ENCODE data around the gene SH3BP2. TPM values are rescaled to one million over a fixed set of nuclear protein-coding genes. Genes with fewer than 3 reads are reported as not detected.
A peak's percentile ranks its signal among the peaks of the same experiment; 100 is the strongest.
"Not testable (repeated sequence)": the region's sequence is repeated elsewhere in the genome, so short reads cannot be mapped to it uniquely, and the experiment has no call there.

SH3BP2 gene
- total RNA-seq, 1 donor from 2014 or later: 102 TPM

DNA sequence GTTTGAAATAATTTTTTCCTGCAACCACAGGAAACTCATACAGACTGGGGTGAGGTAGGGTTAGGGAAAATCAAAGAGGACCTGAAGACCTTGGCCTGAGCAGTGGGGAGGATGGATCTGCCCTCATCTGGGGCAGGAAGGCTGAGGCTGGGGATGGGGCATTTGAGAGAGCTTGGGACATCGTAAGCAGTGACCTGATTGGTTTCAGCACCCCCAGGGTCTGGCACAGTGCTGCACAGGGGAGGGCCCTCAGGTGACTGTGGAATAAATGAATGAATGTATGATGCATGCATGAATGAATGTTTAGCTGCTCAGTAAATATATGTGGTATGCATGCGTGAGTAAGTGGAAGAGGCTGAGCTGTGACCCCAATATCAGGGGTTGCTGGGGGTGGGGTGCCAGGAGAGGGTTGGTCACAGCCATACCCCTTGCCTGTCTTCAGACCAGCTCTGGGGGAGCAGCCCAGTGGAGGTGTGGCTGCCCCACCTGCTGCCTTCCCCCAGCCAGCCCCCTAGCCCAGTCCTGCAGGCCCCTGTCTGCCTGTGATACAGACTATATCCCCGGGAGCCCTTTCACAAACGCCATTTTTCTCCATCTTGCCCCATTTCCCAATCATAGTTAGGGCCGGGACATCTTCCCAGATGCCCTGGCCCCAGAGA lies 25.7 kb upstream of the SH3BP2 start:
- Histone ChIP-seq H3K9me3 (no peaks in the 10 kb centered on the region), H3K4me1 (peaks cover 22% of the 10 kb centered on the region), H3K27me3 (ENCODE audit: low read depth) (no peaks in the 10 kb centered on the region), H3K4me3 (no peak overlapping the region), H3K36me3 (no peaks in the 10 kb centered on the region), H3K27ac (no peak overlapping the region)
- intact Hi-C loops (cut with DNase I): no loop called here
- DNase-seq: peak; percentile 19
- no peak for ATAC-seq
- TF ChIP-seq, protein P1, sequence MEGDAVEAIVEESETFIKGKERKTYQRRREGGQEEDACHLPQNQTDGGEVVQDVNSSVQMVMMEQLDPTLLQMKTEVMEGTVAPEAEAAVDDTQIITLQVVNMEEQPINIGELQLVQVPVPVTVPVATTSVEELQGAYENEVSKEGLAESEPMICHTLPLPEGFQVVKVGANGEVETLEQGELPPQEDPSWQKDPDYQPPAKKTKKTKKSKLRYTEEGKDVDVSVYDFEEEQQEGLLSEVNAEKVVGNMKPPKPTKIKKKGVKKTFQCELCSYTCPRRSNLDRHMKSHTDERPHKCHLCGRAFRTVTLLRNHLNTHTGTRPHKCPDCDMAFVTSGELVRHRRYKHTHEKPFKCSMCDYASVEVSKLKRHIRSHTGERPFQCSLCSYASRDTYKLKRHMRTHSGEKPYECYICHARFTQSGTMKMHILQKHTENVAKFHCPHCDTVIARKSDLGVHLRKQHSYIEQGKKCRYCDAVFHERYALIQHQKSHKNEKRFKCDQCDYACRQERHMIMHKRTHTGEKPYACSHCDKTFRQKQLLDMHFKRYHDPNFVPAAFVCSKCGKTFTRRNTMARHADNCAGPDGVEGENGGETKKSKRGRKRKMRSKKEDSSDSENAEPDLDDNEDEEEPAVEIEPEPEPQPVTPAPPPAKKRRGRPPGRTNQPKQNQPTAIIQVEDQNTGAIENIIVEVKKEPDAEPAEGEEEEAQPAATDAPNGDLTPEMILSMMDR (IDR thresholded peaks at IDR 0.05): no peak

DNA sequence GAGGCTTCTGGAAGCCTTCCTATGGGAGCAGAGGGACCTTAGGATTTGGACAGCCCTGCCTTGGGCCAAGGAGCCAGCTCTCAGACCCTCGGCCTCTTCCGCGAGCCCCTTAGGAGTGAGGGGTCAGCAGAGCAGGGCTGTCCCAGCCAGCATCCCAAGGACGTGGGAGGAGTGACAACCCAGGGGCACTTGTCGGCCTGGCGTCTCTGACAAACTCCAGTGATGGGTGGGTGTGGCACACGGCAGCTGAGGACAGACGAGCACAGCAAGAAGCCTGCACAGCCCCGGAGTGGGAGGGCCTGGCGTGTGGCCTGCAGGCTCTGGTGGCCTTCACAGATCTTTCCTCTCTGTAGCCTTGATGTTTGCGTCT lies 25.2 kb upstream of the SH3BP2 start:
- Histone ChIP-seq H3K4me3 (no peak overlapping the region), H3K4me1 (peaks cover 22% of the 10 kb centered on the region), H3K9me3 (no peaks in the 10 kb centered on the region), H3K27me3 (ENCODE audit: low read depth) (no peaks in the 10 kb centered on the region), H3K27ac (no peak overlapping the region), H3K36me3 (no peaks in the 10 kb centered on the region)
- ATAC-seq (no peak), DNase-seq (peak; percentile 44)
- intact Hi-C loops (cut with DNase I): no loop called here
- TF ChIP-seq, protein P1 (IDR thresholded peaks at IDR 0.05): no peak

DNA sequence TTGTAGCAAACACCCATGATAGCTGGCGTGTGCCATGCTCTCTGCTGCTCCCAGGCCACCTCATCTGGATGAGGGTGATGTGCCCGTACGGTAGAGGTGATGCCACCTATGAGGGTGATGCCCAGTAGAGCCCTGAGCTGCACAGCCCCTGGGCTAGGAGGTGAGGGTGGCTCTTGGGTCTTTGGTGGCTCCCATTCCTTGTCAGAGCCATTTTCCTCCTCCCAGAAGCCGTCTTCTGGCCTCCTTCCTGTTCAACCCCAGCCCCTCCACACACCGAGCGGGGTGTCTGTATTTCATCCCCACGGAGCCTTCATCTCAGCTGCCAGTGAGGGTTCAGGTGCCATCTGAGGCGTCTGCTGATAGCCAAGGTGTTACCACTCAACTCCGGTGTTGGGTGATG lies 24.8 kb upstream of the SH3BP2 start:
- Histone ChIP-seq H3K4me1 (peaks cover 22% of the 10 kb centered on the region), H3K36me3 (no peaks in the 10 kb centered on the region), H3K9me3 (no peaks in the 10 kb centered on the region), H3K4me3 (no peak overlapping the region), H3K27me3 (ENCODE audit: low read depth) (no peaks in the 10 kb centered on the region), H3K27ac (no peak overlapping the region)
- intact Hi-C loops (cut with DNase I): no loop called here
- TF ChIP-seq, protein P1 (IDR thresholded peaks at IDR 0.05): no peak
- ATAC-seq: no peak
- DNase-seq: peak; percentile 21

DNA sequence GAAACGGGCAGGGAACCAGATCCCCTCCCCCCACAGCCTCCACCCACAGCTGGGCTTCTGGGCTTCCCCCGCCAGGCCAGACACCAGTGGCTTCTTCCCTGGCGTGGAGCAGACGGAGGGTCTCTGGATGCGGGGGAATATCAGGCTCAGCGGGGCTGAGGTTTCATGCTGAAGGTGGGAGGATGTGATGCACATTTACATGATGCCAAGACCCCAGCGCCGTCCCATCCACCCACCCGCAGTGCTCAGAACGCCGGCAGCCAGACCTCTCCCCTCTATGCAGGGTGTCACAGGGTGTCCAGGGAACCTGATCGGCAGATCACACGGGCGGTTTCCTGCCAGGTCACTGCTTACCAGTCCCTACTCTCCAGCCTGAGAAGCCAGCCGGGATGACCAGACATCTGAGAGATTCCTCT lies 24.0 kb upstream of the SH3BP2 start:
- intact Hi-C loops (cut with DNase I): no loop called here
- H3K4me1 ChIP-seq: peaks cover 17% of the 10 kb centered on the region
- TF ChIP-seq, protein P1 (IDR thresholded peaks at IDR 0.05): no peak
- no peaks in the 10 kb centered on the region for H3K9me3 ChIP-seq
- no peaks in the 10 kb centered on the region for H3K36me3 ChIP-seq
- H3K27me3 ChIP-seq (ENCODE audit: low read depth): no peaks in the 10 kb centered on the region
- no peak for ATAC-seq
- H3K27ac ChIP-seq: no peak overlapping the region
- DNase-seq: peak; percentile 25
- no peak overlapping the region for H3K4me3 ChIP-seq

DNA sequence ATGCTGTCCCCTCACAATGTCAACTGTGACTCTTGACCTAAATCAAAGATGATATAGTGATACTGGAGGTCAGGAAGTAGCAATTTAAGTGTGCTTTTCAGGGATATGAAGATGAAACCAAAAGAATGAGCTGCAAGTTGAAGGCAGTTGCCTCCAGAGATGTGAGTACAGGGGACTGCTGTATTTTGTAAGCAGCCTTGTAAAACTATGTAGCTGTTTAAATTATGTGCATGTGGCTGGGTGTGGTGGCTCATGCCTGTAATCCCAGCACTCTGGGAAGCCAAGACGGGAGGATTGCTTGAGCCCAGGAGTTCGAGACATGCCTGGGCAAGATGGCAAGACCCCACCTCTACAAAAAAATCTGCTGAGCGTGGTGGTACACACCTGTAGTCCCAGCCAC lies 21.6 kb upstream of the SH3BP2 start:
- Histone ChIP-seq H3K4me3 (no peak overlapping the region), H3K27ac (no peak overlapping the region), H3K36me3 (no peaks in the 10 kb centered on the region), H3K4me1 (peaks cover 17% of the 10 kb centered on the region), H3K9me3 (no peaks in the 10 kb centered on the region), H3K27me3 (ENCODE audit: low read depth) (no peaks in the 10 kb centered on the region)
- peak; percentile 2 for DNase-seq
- intact Hi-C loops (cut with DNase I): no loop called here
- ATAC-seq: no peak
- TF ChIP-seq, protein P1 (IDR thresholded peaks at IDR 0.05): no peak

DNA sequence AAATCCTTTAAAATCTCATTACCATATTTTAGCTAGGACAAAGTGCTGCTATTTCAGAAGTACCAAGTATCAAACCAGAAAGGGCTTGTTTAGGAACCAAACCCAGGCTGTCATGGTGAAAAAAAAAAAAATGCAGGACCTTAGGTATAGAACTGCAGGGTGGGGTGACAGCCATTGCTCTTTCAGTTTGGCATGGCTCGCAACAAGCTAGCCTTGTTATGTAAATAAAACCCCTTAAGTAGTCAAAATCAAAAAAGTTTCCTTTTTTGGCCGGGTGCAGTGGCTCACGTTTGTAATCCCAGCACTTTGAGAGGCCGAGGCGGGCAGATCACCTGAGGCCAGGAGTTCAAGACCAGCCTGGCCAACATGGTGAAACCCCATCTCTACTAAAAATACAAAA lies 12.2 kb upstream of the SH3BP2 start:
- H3K36me3 ChIP-seq; H3K27me3 ChIP-seq (ENCODE audit: low read depth); H3K4me1 ChIP-seq; H3K27ac ChIP-seq; intact Hi-C loops (cut with DNase I); H3K4me3 ChIP-seq; ATAC-seq; H3K9me3 ChIP-seq: not testable (repeated sequence)
- DNase-seq: peak; percentile 4

Data from lower lobe of right lung (tissue), 2 donors.